GM19238 (cell line): Measurements from ENCODE around the gene SND1.
A peak's percentile ranks its signal among the peaks of the same experiment; 100 is the strongest.

Experiments
- DNase-seq: peaks from one replicate; pipeline ENCODE4 v3.0.0; 2011; ENCODE audit warnings: low spot score; ENCODE audit not compliant: insufficient read length

SND1 gene

DNA sequence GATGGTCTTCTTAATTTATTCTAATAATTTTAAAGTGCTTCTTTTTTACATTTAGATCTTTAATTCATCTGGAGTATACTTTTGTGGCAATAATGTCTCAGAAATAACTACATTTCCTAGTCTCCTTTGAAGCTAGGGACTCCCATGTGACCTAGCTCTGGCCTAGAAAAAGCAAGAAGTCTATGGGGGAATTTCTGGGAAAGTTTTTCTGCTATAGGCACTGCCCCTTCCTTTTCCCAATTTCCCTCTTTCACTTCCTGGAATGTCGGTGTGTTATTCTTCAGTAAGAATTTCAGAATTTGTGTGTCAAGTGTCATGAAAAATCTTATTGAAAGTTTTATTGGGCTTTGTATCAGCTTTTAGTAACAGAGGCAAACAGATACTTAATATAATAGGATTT is 473.8 kb downstream of the SND1 start:
- DNase-seq, result no peak

DNA sequence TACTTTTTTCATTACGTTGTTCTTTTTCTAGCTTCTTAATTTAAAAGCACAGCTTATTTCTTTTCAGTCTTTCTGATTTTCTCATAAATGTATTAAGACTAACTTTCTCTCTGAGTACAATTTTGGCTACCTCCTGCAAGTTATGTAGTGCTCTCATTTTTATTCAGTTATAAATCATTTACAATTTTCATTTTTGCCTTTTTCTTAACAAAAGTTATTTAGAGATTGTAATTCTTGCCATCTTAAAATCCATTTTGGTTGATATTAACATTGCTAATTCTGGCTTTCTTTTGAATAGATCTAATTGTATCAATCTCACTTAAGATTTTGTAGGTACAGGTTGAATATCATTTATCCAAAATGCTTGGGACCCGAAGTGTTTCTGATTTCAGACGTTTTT is 476.4 kb downstream of the SND1 start:
- DNase-seq, result no peak

DNA sequence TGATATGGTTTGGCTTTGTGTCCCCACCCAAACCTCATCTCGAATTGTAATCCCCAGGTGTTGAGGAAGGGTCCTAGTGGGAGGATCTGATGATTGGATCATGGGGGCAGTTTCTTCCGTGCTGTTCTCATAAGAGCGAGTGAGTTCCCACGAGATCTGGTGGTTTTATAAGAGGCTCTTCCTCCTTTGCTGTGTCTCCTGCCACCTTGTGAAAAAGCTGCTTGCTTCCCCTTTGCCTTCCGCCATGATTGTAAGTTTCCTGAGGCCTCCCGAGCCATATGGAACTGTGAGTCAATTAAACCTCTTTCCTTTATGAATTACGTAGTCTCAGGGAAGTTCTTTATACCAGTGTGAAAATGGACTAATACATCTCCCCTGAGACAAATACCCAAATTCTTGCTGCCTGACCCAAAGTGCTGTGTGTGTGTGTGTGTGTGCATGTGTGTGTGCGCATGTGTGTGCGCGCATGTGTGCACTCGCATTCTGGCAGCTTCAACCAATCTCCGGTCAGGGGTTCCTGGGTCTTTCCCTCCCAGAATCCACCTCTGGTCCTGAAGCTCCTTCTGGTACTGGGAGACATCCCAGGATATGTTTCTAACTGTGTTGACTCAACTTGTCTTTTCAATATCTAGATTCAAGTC is 477.4 kb downstream of the SND1 start:
- no peak for DNase-seq

GRCh38 chr7:128131115-128131514 is 479.1 kb downstream of the SND1 start:
- DNase-seq, result no peak

- DNase-seq, result no peak
Observed at GRCh38 chr7:128131731-128132130, 479.7 kb downstream of the SND1 start.

- no peak for DNase-seq
Observed at GRCh38 chr7:128132426-128133069, 480.6 kb downstream of the SND1 start.

DNA sequence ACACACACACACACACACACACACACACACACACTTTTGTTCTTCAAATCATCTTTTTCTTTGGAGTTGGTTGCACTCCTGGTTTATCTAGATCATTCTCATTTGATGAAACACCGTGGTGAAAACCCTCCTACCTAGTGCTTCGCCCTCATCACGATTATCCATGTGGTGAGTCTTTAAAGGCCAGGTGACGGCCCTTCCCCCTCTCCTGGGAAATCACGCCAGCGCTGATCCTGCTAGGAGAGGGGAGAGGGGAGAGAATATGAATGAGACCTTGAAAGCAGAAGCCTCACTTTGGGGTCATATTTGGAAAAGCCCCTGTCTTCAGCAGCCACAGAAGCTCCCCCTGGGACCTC is 483.1 kb downstream of the SND1 start:
- DNase-seq, result no peak

DNA sequence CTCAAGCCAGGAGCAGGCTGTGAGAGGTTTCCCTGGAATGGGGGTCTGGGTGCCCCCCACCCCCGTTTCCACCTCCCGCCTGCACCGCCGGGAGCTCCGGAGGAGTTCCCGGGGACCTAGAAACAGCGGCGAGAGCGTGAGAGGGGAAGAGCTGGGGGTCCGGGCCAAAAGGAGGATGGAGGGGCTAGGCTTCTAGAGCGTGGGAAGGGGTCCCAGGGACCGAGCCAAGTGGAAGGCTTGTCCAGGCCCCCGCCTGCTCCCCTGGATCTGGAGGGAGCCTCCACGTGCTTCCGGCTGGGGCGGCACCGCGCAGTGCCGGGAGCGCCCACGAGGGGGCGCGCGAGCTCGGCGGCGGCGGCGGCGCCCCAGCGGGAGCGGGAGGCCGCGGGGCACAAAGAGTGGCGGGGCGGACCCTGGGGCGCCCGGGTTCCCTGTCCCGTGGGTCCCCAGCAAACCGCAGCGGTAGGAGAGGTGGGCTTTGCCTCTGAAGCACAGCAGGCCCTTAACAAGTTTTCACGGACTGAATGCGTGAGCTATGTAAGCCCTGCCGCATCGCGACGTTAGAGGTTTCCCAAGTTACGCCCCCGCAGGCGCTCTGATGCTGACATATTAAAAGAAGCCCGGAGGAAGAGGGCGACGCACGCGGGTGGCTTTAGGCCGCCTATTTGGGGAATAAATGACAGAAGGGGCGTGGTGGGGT is 483.7 kb downstream of the SND1 start:
- peak; percentile 79 for DNase-seq

DNA sequence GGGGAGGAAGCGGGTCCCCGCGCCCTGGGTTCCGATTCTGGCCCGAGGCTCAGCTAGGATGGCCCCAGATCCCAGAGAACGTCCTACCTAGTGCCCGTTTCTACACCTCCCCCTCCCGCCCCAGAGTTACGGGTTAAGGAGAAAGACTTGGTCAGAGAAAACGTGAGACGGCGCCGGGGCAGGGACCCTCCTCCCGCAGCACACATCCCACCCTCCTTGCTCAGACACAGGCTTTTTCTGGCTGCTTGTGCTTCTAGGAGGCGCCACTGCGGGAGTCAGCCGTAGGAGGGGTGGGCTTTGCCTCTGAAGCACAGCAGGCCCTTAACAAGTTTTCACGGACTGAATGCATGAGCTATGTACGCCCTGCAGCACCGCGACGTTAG is 484.2 kb downstream of the SND1 start:
- no peak for DNase-seq

DNA sequence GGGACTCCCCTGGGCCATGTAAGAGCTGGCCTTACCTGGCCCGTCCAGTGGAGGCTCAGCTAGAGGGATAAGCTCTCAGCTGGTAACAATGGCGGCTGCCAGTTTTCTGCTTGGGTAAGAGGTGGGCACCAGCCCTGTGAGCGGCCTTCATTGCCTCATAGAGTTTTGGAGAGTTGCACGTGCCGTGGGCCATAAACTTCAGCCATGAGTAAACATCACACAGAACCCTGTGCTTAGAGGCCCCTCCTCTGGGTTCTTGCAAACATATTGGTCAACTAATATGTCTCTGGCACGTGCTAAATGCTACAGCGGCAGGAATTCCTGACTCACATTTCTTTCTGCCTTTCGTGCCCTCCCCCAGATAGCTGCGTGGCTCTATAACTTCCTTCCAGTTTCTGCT is 485.2 kb downstream of the SND1 start:
- no peak for DNase-seq

DNA sequence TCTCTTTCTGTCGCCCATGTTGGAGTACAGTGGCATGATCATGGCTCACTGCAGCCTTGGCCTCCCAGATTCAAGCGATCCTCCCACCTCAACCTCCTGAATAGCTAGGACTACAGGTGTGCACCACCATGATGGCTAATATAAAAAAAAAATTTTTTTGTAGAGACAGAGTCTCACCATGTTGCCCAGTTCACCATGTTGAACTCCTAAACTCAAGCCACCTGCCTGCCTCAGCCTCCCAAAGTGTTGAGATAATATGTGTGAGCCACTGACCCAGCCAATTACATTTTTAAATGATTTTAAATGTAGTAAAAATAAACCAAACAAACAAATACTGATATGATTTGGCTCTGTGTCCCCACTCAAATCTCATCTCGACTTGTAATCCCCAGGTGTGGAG is 487.4 kb downstream of the SND1 start:
- no peak for DNase-seq

- DNase-seq, result no peak
Observed at GRCh38 chr7:128141683-128142195, 489.7 kb downstream of the SND1 start.
